Colonic mucosa (tissue), 4 donors: Measurements from ENCODE around the gene SHE. TPM values are rescaled to one million over a fixed set of nuclear protein-coding genes. Genes with fewer than 3 reads are reported as not detected.

Experiments
- DNase-seq: peaks from one replicate; pipeline ENCODE4 v3.0.0-alpha.2; 2020
- H3K27ac ChIP-seq: fragments of 200-600 bp; one replicate; pipeline ENCODE4 v1.8.0; 2021
- H3K27me3 ChIP-seq: fragments of 200-600 bp; one replicate; pipeline ENCODE4 v1.8.0; 2021
- H3K36me3 ChIP-seq: fragments of 200-600 bp; one replicate; pipeline ENCODE4 v1.8.0; 2021
- H3K4me1 ChIP-seq: fragments of 200-600 bp; one replicate; pipeline ENCODE4 v1.8.0; 2021; ENCODE audit warnings: mild to moderate bottlenecking
- H3K4me3 ChIP-seq: fragments of 200-600 bp; one replicate; pipeline ENCODE4 v1.8.0; 2021
- H3K9ac ChIP-seq, 2 donors: one replicate each; pipeline ENCODE4 v1.7.0; 2013; ENCODE audit warnings: control low read depth in 2 of 2, low read depth in 2 of 2, low read length in 2 of 2
- H3K9me3 ChIP-seq: fragments of 200-600 bp; one replicate; pipeline ENCODE4 v1.8.0; 2021
- CTCF ChIP-seq: fragments of 200-600 bp; IDR thresholded peaks from one replicate; pipeline ENCODE4 v1.8.0; 2022; ENCODE audit warnings: antibody characterized with exemption, mild to moderate bottlenecking
- intact Hi-C: fragments of 100-400 bp; cut with DNase I; formaldehyde crosslinking; loops from one replicate; pipeline ENCODE4 v1.14.1; 2022
- total RNA-seq, 2 donors: library from RNA; stranded (reverse); fragmentation: NEBNext Ultra II Directional in 1 of 2; extraction: Animal tissue kit (Norgen Biotek cat#: 25700) in 1 of 2; gene quantifications; one replicate each; pipeline ENCODE4 v1.2.1, GENCODE V29; 2021
- donor health status: healthy.
- donor health status: DM: no; HTN: no; CAD: no.
- donor health status: DM: no; HTN: no; CAD: no.

SHE gene
- total RNA-seq, 2 donors from 2014 or later: 1.7 to 3.9 TPM

- no peaks in the 10 kb centered on the region for H3K4me1 ChIP-seq
- intact Hi-C loops: loop anchor here (10.0 kb wide), 1 partner anchor 134 kb away; no protein-coding TSS in a partner anchor
Measured at GRCh38 chr1:154468535-154469250, 33.5 kb downstream of the SHE start.

GRCh38 chr1:154467434-154468102 lies 34.6 kb downstream of the SHE start:
- Histone ChIP-seq H3K4me1 (no peaks in the 10 kb centered on the region), H3K27me3 (no peaks in the 10 kb centered on the region), H3K36me3 (no peaks in the 10 kb centered on the region), H3K4me3 (no peak overlapping the region), H3K9me3 (no peaks in the 10 kb centered on the region), H3K9ac (no peak overlapping the region), H3K27ac (no peak overlapping the region)
- intact Hi-C loops: loop anchor here (10.0 kb wide), 1 partner anchor 133 kb away; no protein-coding TSS in a partner anchor
- DNase-seq: no peak
- no peak for TF ChIP-seq CTCF

More at GRCh38 chr1:154468535-154469250, 33.5 kb downstream of the SHE start:
- H3K9me3 ChIP-seq: no peaks in the 10 kb centered on the region
- H3K4me3 ChIP-seq: no peak overlapping the region
- H3K9ac ChIP-seq: no peak overlapping the region
- no peaks in the 10 kb centered on the region for H3K36me3 ChIP-seq
- H3K27ac ChIP-seq: no peak overlapping the region
- TF ChIP-seq CTCF: no peak
- H3K27me3 ChIP-seq: no peaks in the 10 kb centered on the region
- DNase-seq: no peak

GRCh38 chr1:154466921-154467417 lies 35.2 kb downstream of the SHE start:
- Histone ChIP-seq H3K4me3 (no peak overlapping the region), H3K27ac (no peak overlapping the region), H3K4me1 (no peaks in the 10 kb centered on the region), H3K9me3 (no peaks in the 10 kb centered on the region), H3K27me3 (no peaks in the 10 kb centered on the region), H3K9ac (no peak overlapping the region), H3K36me3 (no peaks in the 10 kb centered on the region)
- no peak for TF ChIP-seq CTCF
- no peak for DNase-seq
- intact Hi-C loops: loop anchor here (10.0 kb wide), 1 partner anchor 132 kb away; no protein-coding TSS in a partner anchor

- no peaks in the 10 kb centered on the region for H3K4me1 ChIP-seq
- H3K27me3 ChIP-seq: no peaks in the 10 kb centered on the region
- no peak for DNase-seq
- TF ChIP-seq CTCF: no peak
- no peaks in the 10 kb centered on the region for H3K9me3 ChIP-seq
- H3K36me3 ChIP-seq: no peaks in the 10 kb centered on the region
- no peak overlapping the region for H3K9ac ChIP-seq
- intact Hi-C loops: loop anchor here (10.0 kb wide), 1 partner anchor 131 kb away; no protein-coding TSS in a partner anchor
- H3K4me3 ChIP-seq: no peak overlapping the region
- H3K27ac ChIP-seq: no peak overlapping the region
Measured at GRCh38 chr1:154466206-154466605, 36.0 kb downstream of the SHE start.

GRCh38 chr1:154465621-154466195 lies 36.5 kb downstream of the SHE start:
- no peaks in the 10 kb centered on the region for H3K27me3 ChIP-seq
- no peaks in the 10 kb centered on the region for H3K36me3 ChIP-seq
- TF ChIP-seq CTCF: no peak
- no peak overlapping the region for H3K4me3 ChIP-seq
- H3K9me3 ChIP-seq: no peaks in the 10 kb centered on the region
- intact Hi-C loops: loop anchor here (10.0 kb wide), 1 partner anchor 131 kb away; no protein-coding TSS in a partner anchor
- no peaks in the 10 kb centered on the region for H3K4me1 ChIP-seq
- H3K27ac ChIP-seq: no peak overlapping the region
- no peak for DNase-seq
- no peak overlapping the region for H3K9ac ChIP-seq
